Measurements from ENCODE around the gene PTGIS.

- TF ChIP-seq, protein P1, sequence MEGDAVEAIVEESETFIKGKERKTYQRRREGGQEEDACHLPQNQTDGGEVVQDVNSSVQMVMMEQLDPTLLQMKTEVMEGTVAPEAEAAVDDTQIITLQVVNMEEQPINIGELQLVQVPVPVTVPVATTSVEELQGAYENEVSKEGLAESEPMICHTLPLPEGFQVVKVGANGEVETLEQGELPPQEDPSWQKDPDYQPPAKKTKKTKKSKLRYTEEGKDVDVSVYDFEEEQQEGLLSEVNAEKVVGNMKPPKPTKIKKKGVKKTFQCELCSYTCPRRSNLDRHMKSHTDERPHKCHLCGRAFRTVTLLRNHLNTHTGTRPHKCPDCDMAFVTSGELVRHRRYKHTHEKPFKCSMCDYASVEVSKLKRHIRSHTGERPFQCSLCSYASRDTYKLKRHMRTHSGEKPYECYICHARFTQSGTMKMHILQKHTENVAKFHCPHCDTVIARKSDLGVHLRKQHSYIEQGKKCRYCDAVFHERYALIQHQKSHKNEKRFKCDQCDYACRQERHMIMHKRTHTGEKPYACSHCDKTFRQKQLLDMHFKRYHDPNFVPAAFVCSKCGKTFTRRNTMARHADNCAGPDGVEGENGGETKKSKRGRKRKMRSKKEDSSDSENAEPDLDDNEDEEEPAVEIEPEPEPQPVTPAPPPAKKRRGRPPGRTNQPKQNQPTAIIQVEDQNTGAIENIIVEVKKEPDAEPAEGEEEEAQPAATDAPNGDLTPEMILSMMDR (conservative IDR thresholded peaks at IDR 0.05), result no peak
- TF ChIP-seq EZH2 (IDR thresholded peaks at IDR 0.05; ENCODE audit: low read depth), result no peak
Observed at GRCh38 chr20:49501917-49502316, 66.0 kb downstream of the PTGIS start.

Measured in PC-9 (cell line).